ENCODE results near the gene MKLN1.
A peak's percentile ranks its signal among the peaks of the same experiment; 100 is the strongest.
"Not testable (repeated sequence)": the region's sequence is repeated elsewhere in the genome, so short reads cannot be mapped to it uniquely, and the experiment has no call there.

Gene MKLN1

DNA sequence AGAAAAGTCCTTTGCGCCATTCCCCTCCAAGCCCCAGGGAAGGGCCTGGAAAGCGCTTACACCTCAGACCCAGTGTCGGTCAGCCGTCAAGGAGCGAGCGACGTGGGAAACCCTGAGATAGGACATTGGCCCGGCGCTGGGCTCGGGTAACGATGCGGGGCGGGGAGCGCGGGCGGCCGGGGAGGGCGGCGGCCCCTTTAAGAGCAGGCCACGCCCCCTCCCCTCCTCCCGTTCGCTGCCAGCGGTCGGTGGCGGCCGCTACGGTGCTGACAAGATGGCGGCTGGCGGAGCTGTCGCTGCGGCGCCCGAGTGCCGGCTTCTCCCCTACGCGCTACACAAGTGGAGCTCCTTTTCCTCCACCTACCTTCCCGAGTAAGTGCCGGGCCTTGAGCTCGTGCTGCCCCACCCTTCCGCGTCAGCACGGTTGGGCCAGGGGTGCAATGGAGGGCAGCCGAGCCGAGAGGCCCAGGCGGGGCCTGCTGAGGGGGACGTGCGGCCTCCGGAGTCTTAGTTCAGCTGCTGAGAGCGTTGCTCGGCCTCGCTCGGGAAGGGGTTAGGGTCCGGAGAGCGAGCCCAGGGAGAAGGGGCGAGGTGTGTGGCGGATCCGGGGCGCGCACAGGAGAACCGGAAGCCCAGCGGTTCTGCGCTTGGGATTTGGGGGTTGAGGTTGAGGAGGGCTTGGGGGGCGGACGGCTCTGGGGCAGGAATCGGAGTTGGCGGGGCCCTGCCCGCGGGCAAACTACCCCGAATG, at the start of gene MKLN1:
Gene MKLN1 (plus strand): TSS at position 251 of the 751 bp plus-strand sequence. CDS start 24 bp downstream, at position 275.
- DNase-seq, result peak; percentile 57

DNA sequence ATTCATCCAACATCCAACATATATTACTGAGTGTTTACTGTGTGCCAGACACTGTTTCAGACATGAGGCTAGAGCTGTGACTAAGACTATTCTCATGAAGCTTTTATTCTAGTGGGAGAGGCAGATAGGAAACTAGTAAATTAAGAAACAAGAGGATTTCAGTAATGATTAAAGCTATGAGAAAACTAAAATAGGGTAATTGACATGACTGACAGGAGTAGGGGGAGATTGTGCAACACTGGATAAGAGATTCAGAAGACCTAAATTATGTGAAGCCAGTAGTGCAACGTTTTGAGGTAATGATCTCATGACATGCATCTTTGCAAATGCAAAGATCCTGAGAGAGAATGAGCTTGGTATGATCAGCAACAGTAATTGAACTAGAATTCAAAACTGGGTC, 48.6 kb upstream of the MKLN1 start:
- no peak for DNase-seq

DNA sequence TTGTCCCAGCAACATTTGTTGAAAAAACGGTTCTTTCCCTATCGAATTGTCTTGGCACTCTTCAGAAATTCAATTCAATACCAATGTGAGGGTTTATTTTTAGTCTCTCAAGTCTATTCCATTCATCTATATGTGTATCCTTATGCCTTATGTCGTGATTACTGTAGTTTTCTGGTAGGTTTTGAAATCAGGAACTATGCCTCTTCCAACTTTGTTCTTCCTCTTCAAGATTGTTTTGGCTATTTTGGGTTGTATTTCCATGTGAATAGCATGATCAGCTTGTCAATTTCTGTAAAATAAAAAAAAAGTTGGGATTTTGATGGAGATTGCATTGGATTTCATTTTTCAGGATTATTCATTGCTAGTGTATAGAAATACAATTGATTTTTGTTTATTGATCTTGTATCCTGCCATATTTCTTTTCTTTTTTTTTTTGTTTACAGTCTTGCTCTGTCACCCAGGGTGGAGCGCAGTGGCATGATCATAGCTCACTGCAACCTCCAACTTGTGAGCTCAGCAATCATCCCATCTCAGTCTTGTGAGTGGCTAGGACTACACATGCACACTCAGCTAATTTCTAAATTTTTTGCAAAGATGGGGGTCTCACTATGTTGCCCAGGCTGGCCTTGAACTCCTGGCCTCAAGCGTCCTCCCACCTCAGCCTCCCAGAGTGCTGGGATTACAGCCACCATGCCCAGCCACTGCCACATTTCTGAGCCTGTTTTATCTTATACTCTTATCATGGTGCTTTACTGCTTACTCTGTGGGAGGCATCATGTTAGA, 46.2 kb upstream of the MKLN1 start:
- DNase-seq, result no peak

DNA sequence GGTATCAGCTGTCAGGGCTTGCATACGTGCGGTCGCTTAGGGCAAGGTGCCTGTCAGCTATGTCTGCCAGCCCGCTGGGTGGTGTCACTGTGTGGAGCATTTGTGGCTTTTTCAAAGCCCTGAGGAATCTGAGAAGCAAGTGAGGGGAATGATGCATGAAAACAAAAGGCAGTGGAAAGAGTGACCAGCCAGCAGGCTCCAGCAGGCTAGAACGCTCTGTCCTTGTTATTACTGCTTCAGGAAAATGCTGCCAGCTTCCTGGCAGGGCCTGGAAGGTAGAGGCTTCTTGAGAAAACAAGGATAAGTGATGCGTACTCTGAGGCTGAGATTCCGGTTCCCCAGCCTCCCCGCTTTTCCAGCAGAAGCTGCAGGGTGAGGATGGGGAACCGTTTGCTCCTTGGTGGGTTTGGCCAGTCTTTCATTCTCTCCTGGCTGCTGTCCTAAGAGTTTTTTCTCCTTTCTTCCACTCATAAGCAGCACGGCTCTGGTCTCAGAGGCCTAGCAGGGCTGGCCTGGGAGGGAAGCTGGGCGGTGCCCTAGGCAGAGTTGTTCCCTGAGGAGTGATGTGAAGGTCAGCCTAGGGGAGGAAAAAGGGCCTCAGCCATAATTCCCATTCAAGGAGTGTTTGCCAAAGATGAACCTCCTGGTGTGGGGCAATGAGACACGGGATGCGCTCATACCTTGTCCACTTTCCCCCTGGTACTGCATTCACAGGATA, 42.8 kb upstream of the MKLN1 start:
- DNase-seq, result no peak

DNA sequence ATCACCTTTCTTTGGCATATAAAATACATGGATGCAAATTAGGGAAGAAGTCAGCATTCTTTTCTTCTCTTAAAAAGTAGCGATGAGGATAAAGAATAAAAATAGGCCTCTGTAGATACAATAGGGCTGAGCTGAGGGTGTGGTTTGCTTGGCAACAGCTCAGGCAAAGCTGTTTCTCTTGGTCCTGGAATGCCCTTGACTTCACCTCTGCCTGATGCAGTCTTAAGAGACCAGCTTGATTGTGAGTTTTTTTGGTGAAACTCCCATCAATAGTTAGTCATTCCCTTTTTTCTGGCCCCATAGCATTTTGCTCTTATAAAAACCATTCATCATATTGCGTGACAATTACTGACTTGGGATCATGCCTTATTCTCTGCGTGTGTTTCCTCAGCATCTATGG, 42.1 kb upstream of the MKLN1 start:
- no peak for DNase-seq

DNA sequence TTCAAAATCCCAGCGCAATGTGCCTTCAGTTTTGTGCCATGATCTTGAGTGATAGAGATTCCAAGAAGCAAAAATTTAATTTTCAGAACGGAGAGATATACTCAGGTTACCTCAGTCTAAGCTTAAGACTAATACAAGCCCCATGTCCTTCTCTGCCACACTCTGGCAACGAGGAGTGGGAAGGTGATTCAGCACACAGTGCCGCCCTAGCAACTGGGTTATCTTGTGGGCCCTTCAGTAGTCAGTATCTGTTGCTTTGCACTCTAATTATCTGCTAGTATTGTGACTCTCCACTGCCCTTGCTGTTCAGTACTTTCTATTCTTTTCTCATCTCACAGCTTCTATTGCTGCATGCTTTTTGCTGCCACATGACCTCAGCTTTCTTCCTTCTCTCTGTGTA, 39.2 kb upstream of the MKLN1 start:
- DNase-seq, result no peak

DNA sequence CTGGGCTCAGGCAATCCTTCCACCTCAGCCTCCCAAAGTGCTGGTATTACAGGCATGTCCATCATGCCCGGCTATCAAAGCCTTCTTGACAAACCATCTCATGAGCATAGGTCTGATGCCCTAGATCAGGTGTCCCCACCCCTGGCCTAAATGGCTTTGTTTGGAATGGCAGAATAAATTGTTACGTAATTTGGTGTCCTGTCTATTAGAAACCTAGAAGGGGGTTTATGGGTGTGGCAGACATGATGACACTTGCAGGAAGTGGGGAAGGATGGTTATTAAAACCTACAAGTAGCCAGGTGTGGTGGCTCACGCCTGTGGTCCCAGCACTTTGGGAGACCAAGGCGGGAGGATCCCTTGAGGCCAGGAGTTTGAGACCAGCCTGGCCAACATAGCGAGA, 38.6 kb upstream of the MKLN1 start:
- DNase-seq, result no peak

DNA sequence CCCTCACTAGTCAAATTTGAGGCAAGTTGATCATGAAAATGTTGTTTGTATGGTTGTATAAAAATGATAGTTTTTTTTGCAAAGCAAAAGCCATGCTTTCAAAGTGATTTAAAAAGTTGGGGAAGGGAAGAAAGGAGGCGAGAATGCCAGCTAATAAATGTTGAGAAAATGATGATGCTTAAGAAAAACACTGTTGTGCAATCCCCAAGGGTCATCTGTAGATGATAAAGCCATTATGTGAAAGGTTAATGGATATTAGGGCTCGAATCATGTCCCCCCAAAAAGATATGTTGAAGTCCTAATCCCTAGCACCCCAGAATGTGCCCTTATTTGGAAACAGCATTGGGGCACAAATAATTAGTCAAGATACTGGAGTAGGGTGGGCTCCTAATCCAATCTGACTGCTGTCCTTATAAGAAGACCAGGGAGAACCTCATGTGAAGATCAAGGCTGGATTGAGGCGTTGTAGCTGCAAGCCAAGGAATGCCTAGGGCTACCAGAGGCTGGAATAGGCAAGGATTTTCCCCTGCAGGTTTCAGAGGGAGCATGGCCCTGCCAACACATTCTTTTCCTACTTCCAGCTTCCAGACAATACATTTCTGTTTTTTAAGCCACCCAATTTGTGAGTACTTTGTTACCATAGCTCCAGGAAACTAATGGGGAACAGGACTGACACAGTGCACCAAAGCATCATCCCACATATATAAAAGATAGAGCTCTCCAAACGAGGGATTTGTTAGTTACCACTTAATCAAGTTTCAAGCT, 35.4 kb upstream of the MKLN1 start:
- no peak for DNase-seq

DNA sequence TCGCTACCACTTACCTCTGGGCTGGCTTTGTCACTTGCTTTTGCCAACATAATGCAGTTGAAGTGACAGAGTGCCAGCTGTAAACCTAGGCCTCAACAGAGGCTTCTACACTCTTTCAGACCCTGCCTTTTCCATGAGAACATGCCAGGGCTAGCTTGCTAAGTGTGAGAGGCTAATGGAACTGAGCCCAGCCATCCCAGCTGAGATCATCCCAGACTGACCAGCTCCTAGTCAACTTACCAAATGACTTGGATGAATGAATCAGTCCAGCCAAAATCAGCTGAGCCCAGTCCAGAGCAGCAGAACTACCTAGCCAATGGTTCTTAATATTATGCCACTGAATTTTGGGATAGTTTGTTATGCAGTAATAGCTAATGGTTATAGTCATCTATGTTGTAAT, 34.7 kb upstream of the MKLN1 start:
- no peak for DNase-seq

DNA sequence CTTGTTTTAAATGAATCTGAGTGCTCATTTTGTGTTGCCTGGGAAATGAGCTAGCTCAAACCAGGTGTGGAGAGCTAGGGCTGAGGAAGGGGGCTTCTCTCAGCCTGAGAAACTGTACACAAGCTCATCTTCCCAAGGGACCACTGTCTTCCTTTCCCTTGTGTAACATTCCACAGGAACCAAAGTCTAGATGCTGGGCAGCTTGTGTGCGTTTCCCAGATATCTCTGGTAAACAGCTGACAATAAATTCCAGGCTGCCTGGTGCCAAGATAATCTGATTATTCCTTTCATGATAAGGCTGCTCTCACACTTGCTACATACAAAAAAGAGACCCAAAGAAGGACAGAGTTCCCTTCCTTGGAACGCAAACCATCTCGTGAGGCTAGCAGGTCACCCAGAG, 33.1 kb upstream of the MKLN1 start:
- no peak for DNase-seq

DNA sequence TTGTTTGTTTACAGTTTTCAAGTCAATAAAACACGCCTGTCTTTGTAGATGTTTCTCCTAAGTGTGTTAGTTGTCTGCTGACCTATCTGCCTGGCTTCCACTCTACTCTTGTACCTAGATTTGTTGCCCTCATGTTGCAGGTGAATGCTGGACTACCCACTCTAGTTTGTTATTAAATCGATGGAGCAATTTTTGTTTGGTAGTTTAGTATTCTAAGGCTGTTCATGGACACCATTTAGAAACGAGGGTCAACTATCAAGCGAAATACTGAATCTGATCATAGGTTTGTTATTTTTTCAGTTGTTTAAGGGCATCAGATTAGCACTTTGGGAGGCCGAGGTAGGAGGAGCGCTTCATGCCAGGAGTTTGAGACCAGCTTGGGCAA, 29.1 kb upstream of the MKLN1 start:
- DNase-seq, result no peak

DNA sequence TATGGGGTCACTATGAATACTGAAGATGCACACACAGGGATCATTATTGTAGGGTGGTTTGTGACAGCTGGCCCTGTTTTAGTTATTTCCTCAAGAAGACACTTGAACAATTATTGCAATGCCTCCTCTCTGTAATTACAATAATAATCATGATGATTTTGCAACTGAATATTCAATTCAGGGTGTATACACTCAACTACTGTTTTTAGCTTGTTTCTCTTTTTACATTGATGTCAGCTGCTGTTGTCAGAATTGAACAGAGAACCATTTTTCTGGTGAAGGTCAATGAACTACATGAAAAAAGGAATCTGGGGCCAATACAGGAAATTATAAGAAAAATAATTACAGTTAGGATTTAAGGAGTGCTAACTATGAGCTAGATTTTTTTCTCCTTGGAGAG, 28.6 kb upstream of the MKLN1 start:
- no peak for DNase-seq

DNA sequence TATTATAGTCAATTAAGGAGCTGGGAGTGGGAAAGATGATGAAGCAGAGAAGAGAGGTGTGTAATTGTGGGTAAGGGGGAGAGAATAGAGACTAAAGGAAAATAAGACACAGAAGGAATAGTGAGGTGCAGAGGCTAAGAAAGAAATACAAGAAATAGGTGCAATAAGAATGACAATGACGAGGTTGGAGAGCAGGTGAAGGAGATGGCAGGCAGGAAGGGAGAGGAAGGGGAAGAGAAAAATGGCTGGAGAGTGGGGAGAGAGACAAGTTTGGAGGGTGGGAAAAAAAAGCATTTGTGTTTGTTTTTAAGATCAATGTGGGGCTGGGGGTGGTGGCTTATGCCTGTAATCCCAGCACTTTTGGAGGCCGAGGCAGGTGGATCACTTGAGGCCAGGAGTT, 27.6 kb upstream of the MKLN1 start:
- no peak for DNase-seq

DNA sequence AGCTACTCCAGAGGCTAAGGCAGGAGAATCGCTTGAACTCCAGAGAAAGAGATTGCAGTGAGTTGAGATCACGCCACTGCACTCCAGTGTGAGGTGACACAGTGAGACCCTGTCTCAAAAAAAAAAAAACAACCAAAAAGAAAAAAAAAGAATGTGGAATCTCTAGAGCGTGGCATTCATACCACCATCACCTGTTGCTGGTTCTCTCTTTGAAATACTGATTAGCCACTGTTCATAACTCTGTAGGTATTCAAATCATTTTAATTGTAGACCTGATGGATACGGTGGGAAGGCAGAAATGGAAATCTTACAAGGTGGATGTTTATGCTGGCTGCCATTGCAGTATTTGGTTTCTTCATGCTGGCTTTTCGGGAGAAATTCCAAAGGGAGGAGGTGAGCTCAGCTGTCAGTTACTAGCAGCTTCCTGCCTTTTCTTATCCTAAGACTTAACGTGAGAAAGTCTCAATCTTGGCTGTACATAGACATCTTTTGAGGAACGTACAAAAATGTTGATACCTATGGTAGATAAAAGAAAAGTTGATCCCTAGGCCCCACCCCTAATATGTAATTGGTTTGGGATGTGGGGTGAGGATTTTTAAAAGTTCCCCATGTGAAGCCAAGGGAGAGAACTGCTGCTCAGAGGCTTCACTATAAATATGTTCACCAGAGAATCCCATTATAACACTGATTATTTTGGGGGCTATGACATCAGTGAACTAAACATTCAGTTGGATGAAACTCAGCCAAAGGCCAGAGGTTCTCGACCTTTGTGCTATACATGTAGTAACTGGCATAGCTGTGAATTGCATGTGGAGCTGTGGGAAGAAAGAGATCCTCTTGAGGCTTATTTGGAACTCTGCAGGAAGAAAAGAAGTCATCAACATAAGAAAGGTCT, 26.9 kb upstream of the MKLN1 start:
- no peak for DNase-seq

DNA sequence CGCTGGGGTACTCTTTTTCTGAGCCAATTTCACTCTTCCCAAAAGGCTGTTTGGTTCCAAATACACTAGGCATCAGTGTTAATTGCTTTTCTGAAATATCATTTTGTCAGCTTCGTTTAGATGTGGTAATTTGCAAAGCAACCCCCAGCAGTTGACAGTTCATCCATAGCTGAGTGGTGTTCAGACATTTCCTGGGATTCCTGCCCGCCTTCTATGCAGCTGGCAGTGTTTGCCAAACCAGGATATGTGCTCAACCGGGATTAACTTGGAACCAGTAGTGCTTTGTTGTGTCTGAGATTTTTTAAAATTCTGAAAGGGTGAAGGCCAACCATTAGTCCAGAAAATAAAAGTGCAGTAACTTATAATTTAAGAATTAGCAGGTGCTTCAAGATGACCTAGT, 25.2 kb upstream of the MKLN1 start:
- DNase-seq, result no peak

DNA sequence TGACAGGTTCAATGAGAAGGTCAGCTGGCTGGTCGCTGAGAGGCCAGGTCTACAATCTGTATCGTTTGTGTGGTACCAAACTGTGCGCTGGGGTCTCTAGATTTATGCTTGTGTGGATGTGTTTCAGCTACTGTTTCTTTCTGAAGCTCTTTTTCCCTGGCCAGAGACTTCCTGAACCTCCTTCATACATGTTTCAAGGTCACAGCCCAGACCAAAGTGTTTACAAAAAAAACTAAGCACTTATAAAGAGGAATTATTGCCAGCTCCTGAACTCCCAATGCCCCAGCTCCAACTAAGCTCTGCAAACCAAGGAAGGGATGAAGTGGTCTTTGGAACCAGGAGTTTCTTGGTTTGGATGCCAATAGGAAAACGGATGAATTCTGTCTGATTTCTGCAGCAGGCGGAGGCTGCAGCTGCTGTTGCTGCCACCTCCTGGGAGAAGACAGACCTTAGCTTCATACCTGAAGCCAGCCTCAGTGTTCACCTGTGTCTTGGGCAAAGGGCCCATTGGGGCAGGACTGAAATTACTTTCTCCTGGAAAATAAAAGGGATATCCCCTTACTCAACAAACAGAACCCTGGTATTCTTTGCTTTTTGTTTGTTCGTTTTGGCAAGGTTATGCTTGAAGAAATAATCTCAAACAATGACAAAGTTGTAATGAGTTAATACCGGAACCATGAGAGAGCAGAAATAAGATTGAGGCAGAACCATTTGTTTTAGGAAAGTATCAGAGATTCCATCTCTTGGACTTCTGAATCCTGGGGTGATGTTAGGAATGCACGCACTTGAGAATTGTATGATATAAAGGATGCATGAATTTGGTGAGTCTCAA, 24.6 kb upstream of the MKLN1 start:
- DNase-seq, result no peak

DNA sequence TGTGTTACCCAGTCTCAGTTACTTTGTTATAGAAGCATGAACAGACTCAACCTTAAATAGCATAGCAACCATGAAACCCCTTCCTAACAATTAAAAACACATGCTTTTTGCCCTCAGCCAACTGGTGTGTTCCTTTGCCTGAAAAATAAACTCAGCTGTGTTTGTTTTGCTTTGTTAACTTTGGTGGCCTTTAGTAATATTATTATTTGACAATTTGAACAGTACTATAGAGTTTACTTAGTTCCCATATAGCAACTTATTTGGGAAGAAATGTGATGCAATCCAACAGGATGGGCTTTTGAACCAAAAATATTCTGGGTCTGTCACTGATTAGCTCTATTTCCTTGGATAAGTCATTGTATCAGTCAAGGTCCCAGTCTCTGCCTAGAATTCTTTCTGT, 22.5 kb upstream of the MKLN1 start:
- no peak for DNase-seq

DNA sequence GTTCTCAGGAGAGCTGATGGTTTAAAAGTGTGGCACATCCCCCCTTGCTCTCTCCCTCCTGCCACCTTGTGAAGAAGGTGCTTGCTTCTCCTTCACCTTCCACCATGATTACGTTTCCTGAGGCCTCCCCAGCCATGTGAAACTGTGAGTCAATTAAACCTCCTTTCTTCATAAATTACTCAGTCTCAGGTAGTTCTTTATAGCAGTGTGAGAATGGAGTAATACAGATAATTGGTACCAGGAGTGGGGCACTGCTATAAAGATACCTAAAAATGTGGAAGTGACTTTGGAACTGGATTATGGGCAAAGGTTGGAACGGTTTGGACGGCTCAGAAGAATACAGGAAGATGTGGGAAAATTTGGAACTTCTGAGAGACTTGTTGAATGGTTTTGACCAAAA, 21.6 kb upstream of the MKLN1 start:
- DNase-seq, result not testable (repeated sequence)

DNA sequence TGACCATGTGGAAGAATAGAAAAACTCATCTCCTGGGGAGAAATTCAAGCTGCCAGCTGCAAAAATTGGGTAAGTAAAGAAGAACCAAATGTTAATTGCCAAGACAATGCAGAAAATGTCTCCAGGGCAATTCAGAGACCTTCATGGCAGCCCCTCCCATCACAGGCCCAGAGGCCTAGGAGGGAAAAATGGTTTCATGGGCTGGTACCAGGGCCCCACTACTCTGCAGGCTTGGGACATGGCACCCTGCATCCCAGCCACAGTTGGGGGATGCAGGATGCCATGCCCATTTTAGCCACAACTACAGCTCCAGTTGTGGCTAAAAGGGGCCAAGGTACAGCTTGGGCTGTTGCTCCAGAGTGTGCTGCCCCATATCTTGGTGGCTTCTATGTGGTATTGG, 20.9 kb upstream of the MKLN1 start:
- no peak for DNase-seq

DNA sequence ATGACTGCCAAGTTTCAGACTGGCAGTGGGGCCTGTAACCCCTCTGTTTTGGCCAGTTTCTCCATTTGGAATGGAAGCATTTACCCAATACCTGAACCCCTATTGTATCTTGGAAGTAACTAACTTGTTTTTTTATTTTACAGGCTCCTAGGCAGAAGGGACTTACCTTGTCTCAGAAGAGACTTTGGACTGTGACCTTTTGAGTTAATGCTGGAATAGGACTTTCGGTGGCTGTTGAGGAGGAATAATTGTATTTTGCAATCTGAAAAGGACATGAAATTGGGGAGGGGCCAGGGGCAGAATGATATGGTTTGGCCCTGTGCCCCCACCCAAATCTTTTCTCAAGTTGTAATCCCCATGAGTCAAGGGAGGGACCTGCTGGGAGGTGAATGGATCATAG, 20.0 kb upstream of the MKLN1 start:
- DNase-seq, result no peak

DNA sequence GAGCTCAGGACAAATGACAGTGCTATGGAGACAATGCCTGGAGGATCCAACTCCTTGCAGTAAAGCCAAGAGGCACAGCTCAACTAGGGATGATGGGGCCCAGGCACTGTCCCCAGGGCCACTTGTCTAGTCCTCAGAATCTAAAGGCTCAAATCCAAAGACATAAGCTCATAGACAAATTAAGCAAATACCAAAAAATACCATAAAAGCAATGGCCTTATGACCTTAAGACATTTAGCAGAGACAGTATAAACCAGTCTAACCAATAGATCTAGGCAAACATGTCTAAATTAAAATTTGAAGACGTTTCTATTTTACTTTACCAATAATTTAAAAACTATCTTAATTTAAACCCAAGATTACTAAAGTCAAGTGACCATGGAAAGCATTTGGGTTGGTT, 14.8 kb upstream of the MKLN1 start:
- DNase-seq, result no peak
